Activated CD4-positive, alpha-beta T cell treated with anti-CD3 and anti-CD28 coated beads, Interleukin-2, Interleukin-6, amounts not matched to agents 100 ng/mL and 50 ng/mL, durations not matched to agents 16 hours and 8 hours (primary cell): ENCODE results near the gene CARD14.
A peak's percentile ranks its signal among the peaks of the same experiment; 100 is the strongest.
"Not testable (repeated sequence)": the region's sequence is repeated elsewhere in the genome, so short reads cannot be mapped to it uniquely, and the experiment has no call there.

ENCODE experiments used
- DNase-seq: peaks from one replicate; pipeline ENCODE4 v3.0.0-alpha.2; 2020

Gene CARD14

GRCh38 chr17:80254396-80255251 is 84.8 kb downstream of the CARD14 start:
- peak; percentile 95 for DNase-seq

GRCh38 chr17:80256034-80256350 is 86.2 kb downstream of the CARD14 start:
- no peak for DNase-seq

- DNase-seq = no peak
Measured at GRCh38 chr17:80257716-80258213, 87.9 kb downstream of the CARD14 start.

- not testable (repeated sequence) for DNase-seq
Measured at GRCh38 chr17:80258296-80258695, 88.5 kb downstream of the CARD14 start.
